ENCODE results near the gene CALY.

DNA sequence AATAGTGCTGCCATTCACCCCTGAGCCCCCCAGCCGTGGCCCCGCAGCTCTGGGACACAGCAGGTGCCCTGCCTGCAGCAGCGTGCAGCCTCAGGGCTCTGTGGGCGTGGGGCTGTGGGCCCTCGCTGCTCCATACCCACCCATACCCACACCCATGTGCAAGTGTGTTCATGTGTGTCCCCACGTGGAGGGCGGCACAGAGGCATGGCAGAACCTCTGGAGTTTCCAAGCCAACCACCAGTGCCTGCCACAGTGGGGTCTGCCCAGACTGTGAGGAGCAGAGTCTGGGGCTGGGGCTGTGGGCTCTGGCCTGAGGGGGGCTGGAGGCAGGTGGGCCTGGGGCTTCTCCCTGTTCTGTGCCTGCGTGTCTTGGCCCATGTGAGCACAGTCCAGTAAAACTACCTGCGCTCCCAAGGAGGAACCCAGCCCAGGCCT lies 12.9 kb upstream of the CALY start:
- TF ChIP-seq, protein P1, sequence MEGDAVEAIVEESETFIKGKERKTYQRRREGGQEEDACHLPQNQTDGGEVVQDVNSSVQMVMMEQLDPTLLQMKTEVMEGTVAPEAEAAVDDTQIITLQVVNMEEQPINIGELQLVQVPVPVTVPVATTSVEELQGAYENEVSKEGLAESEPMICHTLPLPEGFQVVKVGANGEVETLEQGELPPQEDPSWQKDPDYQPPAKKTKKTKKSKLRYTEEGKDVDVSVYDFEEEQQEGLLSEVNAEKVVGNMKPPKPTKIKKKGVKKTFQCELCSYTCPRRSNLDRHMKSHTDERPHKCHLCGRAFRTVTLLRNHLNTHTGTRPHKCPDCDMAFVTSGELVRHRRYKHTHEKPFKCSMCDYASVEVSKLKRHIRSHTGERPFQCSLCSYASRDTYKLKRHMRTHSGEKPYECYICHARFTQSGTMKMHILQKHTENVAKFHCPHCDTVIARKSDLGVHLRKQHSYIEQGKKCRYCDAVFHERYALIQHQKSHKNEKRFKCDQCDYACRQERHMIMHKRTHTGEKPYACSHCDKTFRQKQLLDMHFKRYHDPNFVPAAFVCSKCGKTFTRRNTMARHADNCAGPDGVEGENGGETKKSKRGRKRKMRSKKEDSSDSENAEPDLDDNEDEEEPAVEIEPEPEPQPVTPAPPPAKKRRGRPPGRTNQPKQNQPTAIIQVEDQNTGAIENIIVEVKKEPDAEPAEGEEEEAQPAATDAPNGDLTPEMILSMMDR (IDR thresholded peaks at IDR 0.05): no peak
- TF ChIP-seq POLR2A (IDR thresholded peaks at IDR 0.05) (no peak), POLR2AphosphoS5 (IDR thresholded peaks at IDR 0.05) (no peak)
